Smooth muscle cell of trachea (primary cell): ENCODE measurements around the gene IBA57. TPM values are rescaled to one million over a fixed set of nuclear protein-coding genes. Genes with fewer than 3 reads are reported as not detected.

Experiments
- total RNA-seq: library from RNA; depleted of rRNA; stranded (reverse); fragments of >200 nt; gene quantifications from 2 replicates; pipeline ENCODE4 v1.2.1, GENCODE V29; 2014

The IBA57 gene
- total RNA-seq = 6.4 and 7.4 TPM in 2 replicates

GRCh38 chr1:228165372-228166169, at the start of gene IBA57:
Gene IBA57 (plus strand): TSS chr1:228165804. CDS start chr1:228165817, 13 bp downstream.

GRCh38 chr1:228139931-228140723, 25.5 kb upstream of the IBA57 start, which contains the start of gene GUK1:
Gene GUK1 (plus strand): TSS chr1:228140279. CDS start chr1:228140303, 24 bp downstream.

GRCh38 chr1:228149406-228150119, 16.0 kb upstream of the IBA57 start, which contains the start of gene GJC2:
Gene GJC2 (plus strand): TSS chr1:228149930. CDS start chr1:228157759, 7,829 bp downstream.

GRCh38 chr1:228207851-228208821, 42.5 kb downstream of the IBA57 start, which contains the start of gene OBSCN:
Gene OBSCN (plus strand): TSS chr1:228208044. CDS start chr1:228211784, 3,740 bp downstream.

Other genes starting within 250 kb of the IBA57 start
- gene WNT9A, start 217.9 kb upstream of the IBA57 start, total RNA-seq = 1.7 and 3.5 TPM in 2 replicates
- gene WNT3A, start 158.8 kb upstream of the IBA57 start, total RNA-seq = not detected in 2 replicates
- 297 and 326 TPM in 2 replicates for gene ARF1, start 83.1 kb upstream of the IBA57 start, total RNA-seq
- gene C1orf35, start 62.5 kb upstream of the IBA57 start, total RNA-seq = 10.3 and 11.7 TPM in 2 replicates
- gene MRPL55, start 56.5 kb upstream of the IBA57 start, total RNA-seq = 50.8 and 60.7 TPM in 2 replicates
- gene GUK1, start 25.5 kb upstream of the IBA57 start, total RNA-seq = 465 and 500 TPM in 2 replicates
- gene GJC2, start 15.9 kb upstream of the IBA57 start, total RNA-seq = 14.4 and 14.8 TPM in 2 replicates
- 3.3 and 15.2 TPM in 2 replicates for gene OBSCN, start 42.2 kb downstream of the IBA57 start, total RNA-seq
- 19.6 and 22.2 TPM in 2 replicates for gene TRIM11, start 241.0 kb downstream of the IBA57 start, total RNA-seq